OCI-LY1 (cell line): ENCODE data around the gene MAN1A2.

Experiments
- H2AFZ ChIP-seq: fragments of 200-600 bp; sonication (generic), shearing (Covaris generic); 2 replicates; pipeline ENCODE4 v1.6.0; 2014; ENCODE audit warnings: antibody characterized with exemption, mild to moderate bottlenecking, low read length
- H3F3A ChIP-seq: fragments of 200-600 bp; sonication (generic), shearing (Covaris generic); 2 replicates; pipeline ENCODE4 v1.6.0; 2014; ENCODE audit warnings: mild to moderate bottlenecking, antibody characterized with exemption, low read length, moderate library complexity; ENCODE audit not compliant: insufficient read depth
- H3K27ac ChIP-seq: fragments of 200-600 bp; sonication (generic); 2 replicates; pipeline ENCODE4 v1.5.1; 2014; ENCODE audit warnings: low read length, mixed run types, mild to moderate bottlenecking, low read depth; ENCODE audit not compliant: poor library complexity, severe bottlenecking
- H3K27me3 ChIP-seq: fragments of 200-600 bp; sonication (generic); 2 replicates; pipeline ENCODE4 v1.6.0; 2014; ENCODE audit warnings: antibody characterized with exemption, mild to moderate bottlenecking, low read length, moderate library complexity; ENCODE audit not compliant: insufficient read depth
- H3K36me3 ChIP-seq: fragments of 200-600 bp; sonication (generic); 2 replicates; pipeline ENCODE4 v1.6.1; 2014; ENCODE audit warnings: mild to moderate bottlenecking, antibody characterized with exemption, low read length, moderate library complexity, mixed read lengths; ENCODE audit not compliant: insufficient read depth
- H3K4me1 ChIP-seq: fragments of 200-600 bp; sonication (generic); 2 replicates; pipeline ENCODE4 v1.5.1; 2014; ENCODE audit warnings: mild to moderate bottlenecking, low read length, moderate library complexity; ENCODE audit not compliant: insufficient read depth, severe bottlenecking
- H3K4me2 ChIP-seq: fragments of 200-600 bp; sonication (generic), shearing (Covaris generic); 2 replicates; pipeline ENCODE4 v1.6.1; 2014; ENCODE audit warnings: low read length
- H3K4me3 ChIP-seq: fragments of 200-600 bp; sonication (generic); 2 replicates; pipeline ENCODE4 v1.5.1; 2014; ENCODE audit warnings: low read length, low read depth, mild to moderate bottlenecking, mixed read lengths; ENCODE audit not compliant: poor library complexity, severe bottlenecking
- H3K79me2 ChIP-seq: fragments of 200-600 bp; shearing (Covaris generic); 2 replicates; pipeline ENCODE4 v1.6.1; 2016; ENCODE audit warnings: mixed run types, low read length, mixed read lengths; ENCODE audit not compliant: insufficient read depth
- H3K9ac ChIP-seq: fragments of 200-600 bp; sonication (generic), shearing (Covaris generic); 2 replicates; pipeline ENCODE4 v1.6.1; 2014; ENCODE audit warnings: mild to moderate bottlenecking, low read length, mixed read lengths
- H3K9me2 ChIP-seq: fragments of 200-600 bp; sonication (generic), shearing (Covaris generic); 2 replicates; pipeline ENCODE4 v1.6.1; 2014; ENCODE audit warnings: low read depth, mild to moderate bottlenecking, low read length, mixed read lengths
- H3K9me3 ChIP-seq: fragments of 200-600 bp; shearing (Covaris generic); 2 replicates; pipeline ENCODE4 v1.6.1; 2014; ENCODE audit warnings: low read length, mixed read lengths
- H4K20me1 ChIP-seq: fragments of 200-600 bp; sonication (generic), shearing (Covaris generic); 2 replicates; pipeline ENCODE4 v1.6.0; 2016; ENCODE audit warnings: mild to moderate bottlenecking, low read length; ENCODE audit not compliant: insufficient read depth
- EZH2 ChIP-seq: fragments of 200-600 bp; sonication (generic), shearing (Covaris generic); IDR thresholded peaks from 2 replicates; pipeline ENCODE4 v1.8.0; 2017; ENCODE audit warnings: borderline replicate concordance, mixed run types, mild to moderate bottlenecking, antibody characterized with exemption, low read length, moderate library complexity, mixed read lengths
- TF ChIP-seq, protein P1 (sequence below): fragments of 200-600 bp; sonication (generic), shearing (Covaris generic); IDR thresholded peaks from 2 replicates; pipeline ENCODE4 v1.5.1; 2017; ENCODE audit warnings: mild to moderate bottlenecking, antibody characterized with exemption, low read length, moderate library complexity, mixed read lengths

MAN1A2 gene

GRCh38 chr1:117570988-117571409 lies 203.8 kb downstream of the MAN1A2 start:
- Histone ChIP-seq H4K20me1 (no peaks in the 10 kb centered on the region), H3K4me1 (peaks cover 17% of the 10 kb centered on the region), H3K9me3 (no peaks in the 10 kb centered on the region), H3F3A (no peaks in the 10 kb centered on the region), H2AFZ (no peak overlapping the region), H3K36me3 (no peaks in the 10 kb centered on the region), H3K9ac (no peak overlapping the region), H3K4me3 (no peak overlapping the region), H3K27me3 (0 out of 2 replicates have a peak, but pooled peaks cover 3% of the 10 kb centered on the region), H3K9me2 (no peaks in the 10 kb centered on the region), H3K4me2 (no peak overlapping the region; the same call in 1 of the 2 replicates), H3K79me2 (no peaks in the 10 kb centered on the region), H3K27ac (no peak overlapping the region)
- no peak for TF ChIP-seq EZH2
- TF ChIP-seq, protein P1, sequence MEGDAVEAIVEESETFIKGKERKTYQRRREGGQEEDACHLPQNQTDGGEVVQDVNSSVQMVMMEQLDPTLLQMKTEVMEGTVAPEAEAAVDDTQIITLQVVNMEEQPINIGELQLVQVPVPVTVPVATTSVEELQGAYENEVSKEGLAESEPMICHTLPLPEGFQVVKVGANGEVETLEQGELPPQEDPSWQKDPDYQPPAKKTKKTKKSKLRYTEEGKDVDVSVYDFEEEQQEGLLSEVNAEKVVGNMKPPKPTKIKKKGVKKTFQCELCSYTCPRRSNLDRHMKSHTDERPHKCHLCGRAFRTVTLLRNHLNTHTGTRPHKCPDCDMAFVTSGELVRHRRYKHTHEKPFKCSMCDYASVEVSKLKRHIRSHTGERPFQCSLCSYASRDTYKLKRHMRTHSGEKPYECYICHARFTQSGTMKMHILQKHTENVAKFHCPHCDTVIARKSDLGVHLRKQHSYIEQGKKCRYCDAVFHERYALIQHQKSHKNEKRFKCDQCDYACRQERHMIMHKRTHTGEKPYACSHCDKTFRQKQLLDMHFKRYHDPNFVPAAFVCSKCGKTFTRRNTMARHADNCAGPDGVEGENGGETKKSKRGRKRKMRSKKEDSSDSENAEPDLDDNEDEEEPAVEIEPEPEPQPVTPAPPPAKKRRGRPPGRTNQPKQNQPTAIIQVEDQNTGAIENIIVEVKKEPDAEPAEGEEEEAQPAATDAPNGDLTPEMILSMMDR = no peak

DNA sequence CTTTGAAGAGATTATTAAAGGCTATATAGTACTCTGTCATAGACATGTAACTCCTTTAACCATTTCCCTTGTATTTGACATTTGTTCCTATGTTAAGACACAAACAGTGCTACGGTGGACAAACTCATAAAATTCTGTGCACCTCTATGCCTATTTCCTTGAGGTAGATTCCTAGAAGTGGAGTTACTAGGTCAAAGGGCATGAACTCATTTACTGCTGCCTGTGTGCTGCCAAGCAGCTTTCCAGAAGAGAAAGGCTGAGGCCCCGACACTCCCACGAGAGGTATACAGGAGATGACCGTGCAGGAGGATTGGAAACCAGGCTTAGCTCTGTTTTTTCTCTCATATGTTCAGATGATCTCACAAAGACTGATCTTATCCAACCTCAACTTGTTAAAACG lies 204.2 kb downstream of the MAN1A2 start:
- Histone ChIP-seq H3K27ac (no peak overlapping the region), H3K36me3 (no peaks in the 10 kb centered on the region), H3K4me1 (peaks cover 17% of the 10 kb centered on the region), H3K9ac (no peak overlapping the region), H3K9me2 (no peaks in the 10 kb centered on the region), H3K4me2 (no peak overlapping the region), H3K9me3 (no peaks in the 10 kb centered on the region), H3K79me2 (no peaks in the 10 kb centered on the region), H3K27me3 (0 out of 2 replicates have a peak, but pooled peaks cover 3% of the 10 kb centered on the region), H4K20me1 (no peaks in the 10 kb centered on the region), H3F3A (no peaks in the 10 kb centered on the region), H3K4me3 (no peak overlapping the region), H2AFZ (no peak overlapping the region)
- TF ChIP-seq, protein P1 = no peak
- TF ChIP-seq EZH2 = no peak

- no peak overlapping the region for H3K4me3 ChIP-seq
- no peak overlapping the region for H3K27ac ChIP-seq
- TF ChIP-seq, protein P1 = no peak
- no peak for TF ChIP-seq EZH2
- no peaks in the 10 kb centered on the region for H3F3A ChIP-seq
- no peaks in the 10 kb centered on the region for H3K9me3 ChIP-seq
- no peaks in the 10 kb centered on the region for H4K20me1 ChIP-seq
- no peaks in the 10 kb centered on the region for H3K36me3 ChIP-seq
- H3K9ac ChIP-seq = no peak overlapping the region
- H3K4me2 ChIP-seq = no peak overlapping the region
- no peak overlapping the region for H2AFZ ChIP-seq
- H3K79me2 ChIP-seq = no peaks in the 10 kb centered on the region
- H3K4me1 ChIP-seq = peaks cover 17% of the 10 kb centered on the region
- no peaks in the 10 kb centered on the region for H3K9me2 ChIP-seq
- 0 out of 2 replicates have a peak, but pooled peaks cover 7% of the 10 kb centered on the region for H3K27me3 ChIP-seq
Measured at GRCh38 chr1:117572546-117572945, 205.3 kb downstream of the MAN1A2 start.
